Right atrium auricular region (tissue), 2 donors: ENCODE results near the gene PFN2. TPM values are rescaled to one million over a fixed set of nuclear protein-coding genes. Genes with fewer than 3 reads are reported as not detected.
"Not testable (repeated sequence)": the region's sequence is repeated elsewhere in the genome, so short reads cannot be mapped to it uniquely, and the experiment has no call there.

Experiments used
- DNase-seq: peaks from one replicate; pipeline ENCODE4 v3.0.0-alpha.2; 2019; ENCODE audit warnings: low spot score
- H3K27ac ChIP-seq, 2 donors: fragments of 200-600 bp; sonication (generic); 1 replicate in 1 of 2; 2 replicates in 1 of 2; pipeline ENCODE4 v1.5.1; 2016 to 2019
- H3K27me3 ChIP-seq, 2 donors: fragments of 200-600 bp; sonication (generic); one replicate each; pipeline versions ENCODE4 v1.5.1 to v1.6.0; 2017 to 2019
- H3K36me3 ChIP-seq: fragments of 200-600 bp; sonication (generic); one replicate; pipeline ENCODE4 v1.5.1; 2016
- H3K4me1 ChIP-seq, 2 donors: fragments of 200-600 bp; sonication (generic); one replicate each; pipeline versions ENCODE4 v1.5.1 to v1.6.0; 2017 to 2019
- H3K4me3 ChIP-seq, 2 donors: fragments of 200-600 bp; sonication (generic); 1 replicate in 1 of 2; 2 replicates in 1 of 2; pipeline ENCODE4 v1.5.1; 2017 to 2019; ENCODE audit warnings: mild to moderate bottlenecking in 1 of 2, moderate library complexity in 1 of 2
- H3K9me3 ChIP-seq, 2 donors: fragments of 200-600 bp; sonication (generic); one replicate each; pipeline ENCODE4 v1.5.1; 2019
- CTCF ChIP-seq, 2 donors: fragments of 200-600 bp; sonication (generic); IDR thresholded peaks; one replicate each; pipeline ENCODE4 v1.5.1; 2019; ENCODE audit warnings: antibody characterized with exemption in 2 of 2
- total RNA-seq, 2 donors: library from RNA; depleted of rRNA; stranded (reverse); fragments of >200 nt; gene quantifications; one replicate each; pipeline ENCODE4 v1.1.0, GENCODE V29; 2016

PFN2 gene
- total RNA-seq, 2 donors from 2014 or later, result 28.1 to 29.3 TPM

- no peak for DNase-seq
- no peaks in the 10 kb centered on the region for H3K9me3 ChIP-seq
Measured at GRCh38 chr3:149942409-149942808, 28.3 kb downstream of the PFN2 start.

GRCh38 chr3:149941946-149942345, 28.7 kb downstream of the PFN2 start:
- no peaks in the 10 kb centered on the region for H3K9me3 ChIP-seq
- no peak for DNase-seq
- peaks cover 0 to 5% of the 10 kb centered on the region in 2 donors for H3K4me1 ChIP-seq
- no peak overlapping the region for H3K4me3 ChIP-seq
- H3K27ac ChIP-seq, result no peak overlapping the region
- H3K36me3 ChIP-seq, result peaks cover 3% of the 10 kb centered on the region
- no peak for TF ChIP-seq CTCF (IDR thresholded peaks at IDR 0.05)
- H3K27me3 ChIP-seq, result no peaks in the 10 kb centered on the region

More at GRCh38 chr3:149942409-149942808, 28.3 kb downstream of the PFN2 start:
- TF ChIP-seq CTCF (IDR thresholded peaks at IDR 0.05), result no peak
- H3K4me1 ChIP-seq, result peaks cover 0 to 3% of the 10 kb centered on the region in 2 donors
- no peak overlapping the region for H3K27ac ChIP-seq
- H3K36me3 ChIP-seq, result peaks cover 3% of the 10 kb centered on the region
- no peak overlapping the region for H3K4me3 ChIP-seq
- H3K27me3 ChIP-seq, result no peaks in the 10 kb centered on the region

GRCh38 chr3:149941186-149941585, 29.5 kb downstream of the PFN2 start:
- H3K27ac ChIP-seq, result no peak overlapping the region
- H3K4me3 ChIP-seq, result no peak overlapping the region
- no peaks in the 10 kb centered on the region for H3K27me3 ChIP-seq
- H3K4me1 ChIP-seq, result peaks cover 0 to 10% of the 10 kb centered on the region in 2 donors
- peaks cover 3% of the 10 kb centered on the region for H3K36me3 ChIP-seq
- H3K9me3 ChIP-seq, result no peaks in the 10 kb centered on the region
- no peak for DNase-seq
- TF ChIP-seq CTCF (IDR thresholded peaks at IDR 0.05), result no peak

GRCh38 chr3:149938392-149939055, 32.2 kb downstream of the PFN2 start:
- H3K4me1 ChIP-seq, H3K36me3 ChIP-seq, H3K27me3 ChIP-seq, H3K27ac ChIP-seq, DNase-seq, H3K4me3 ChIP-seq, H3K9me3 ChIP-seq: not testable (repeated sequence)

GRCh38 chr3:149936812-149937230, 33.9 kb downstream of the PFN2 start:
- Histone ChIP-seq H3K9me3 (no peaks in the 10 kb centered on the region), H3K27me3 (no peaks in the 10 kb centered on the region), H3K4me1 (peaks cover 0 to 10% of the 10 kb centered on the region in 2 donors), H3K27ac (no peak overlapping the region), H3K36me3 (peaks cover 3% of the 10 kb centered on the region), H3K4me3 (no peak overlapping the region)
- no peak for DNase-seq
- peak; percentile 45 to 78 for TF ChIP-seq CTCF (IDR thresholded peaks at IDR 0.05)

GRCh38 chr3:149934524-149934923, 36.2 kb downstream of the PFN2 start:
- Histone ChIP-seq H3K27ac (no peak overlapping the region), H3K9me3 (no peaks in the 10 kb centered on the region), H3K4me3 (no peak overlapping the region)

More at GRCh38 chr3:149934524-149934923, 36.2 kb downstream of the PFN2 start:
- peak; percentile 66 for DNase-seq
- Histone ChIP-seq H3K36me3 (peaks cover 3% of the 10 kb centered on the region), H3K27me3 (no peaks in the 10 kb centered on the region), H3K4me1 (peaks cover 0 to 10% of the 10 kb centered on the region in 2 donors)
- TF ChIP-seq CTCF (IDR thresholded peaks at IDR 0.05), result no peak
